ENCODE results near the gene PDZD8. TPM values are rescaled to one million over a fixed set of nuclear protein-coding genes. Genes with fewer than 3 reads are reported as not detected.
"Not testable (repeated sequence)": the region's sequence is repeated elsewhere in the genome, so short reads cannot be mapped to it uniquely, and the experiment has no call there.

The PDZD8 gene
- total RNA-seq, 1 donor from 2014 or later, result 16.6 TPM

DNA sequence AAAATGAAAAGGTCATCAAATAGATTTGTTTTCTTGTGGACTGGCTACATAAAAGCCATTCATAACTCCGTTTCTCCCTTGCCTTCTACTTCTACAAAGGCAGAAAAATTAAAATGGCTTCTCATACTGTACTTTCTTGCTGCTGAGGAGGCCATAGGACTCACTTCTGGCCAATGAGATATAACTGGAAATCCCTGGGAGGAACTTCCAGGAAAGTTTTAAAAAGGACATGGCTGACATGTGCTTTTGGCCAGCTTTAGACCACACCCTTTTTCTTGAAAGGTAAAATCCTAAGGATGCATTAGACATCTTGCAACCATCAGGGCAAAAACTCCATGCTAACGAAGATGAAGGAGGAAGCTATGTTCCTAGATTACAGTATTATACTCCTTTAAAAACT, 58.5 kb downstream of the PDZD8 start:
- ATAC-seq (ENCODE audit: poor library complexity) (no peak), DNase-seq (no peak)
- intact Hi-C loops (cut with DNase I), result no loop called here

DNA sequence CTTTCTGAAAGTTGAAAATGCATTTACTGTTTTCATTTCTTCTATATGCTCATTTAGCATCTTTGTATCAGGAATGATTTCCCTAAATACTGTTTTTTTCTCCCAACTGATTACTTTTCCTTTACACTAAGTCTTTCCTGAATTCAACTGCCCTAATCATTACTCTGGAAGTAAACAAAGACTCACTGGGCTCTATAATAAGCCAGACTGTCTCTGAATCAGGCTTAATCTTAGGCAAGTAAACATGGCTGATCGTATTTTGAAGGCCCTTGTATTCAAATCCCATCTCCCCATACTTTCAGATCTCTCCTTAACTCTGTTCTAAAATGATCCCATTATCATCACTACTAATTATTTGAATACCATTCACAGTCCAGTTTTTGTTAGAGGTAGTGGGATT, 61.6 kb downstream of the PDZD8 start:
- intact Hi-C loops (cut with DNase I), result no loop called here
- DNase-seq, result no peak
- no peak for ATAC-seq (ENCODE audit: poor library complexity)

DNA sequence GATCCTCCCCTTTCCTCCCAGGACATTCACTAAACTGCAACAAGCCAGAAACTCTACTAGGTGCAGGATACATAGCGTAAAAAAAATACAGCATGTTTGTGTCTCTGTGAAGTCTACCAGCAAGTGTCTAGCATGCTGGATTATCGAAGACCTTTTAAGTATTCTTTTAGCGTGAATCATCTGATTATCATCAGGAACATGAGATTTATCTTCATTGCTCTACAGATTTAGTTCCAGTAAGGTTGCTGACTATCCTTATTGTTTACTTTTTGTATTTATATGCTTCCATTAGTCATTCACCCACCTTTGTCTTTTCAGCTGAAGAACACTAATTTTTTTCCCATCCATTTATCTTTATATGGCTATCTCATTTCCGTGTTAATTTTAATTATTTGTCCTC, 62.8 kb downstream of the PDZD8 start:
- DNase-seq (no peak), ATAC-seq (ENCODE audit: poor library complexity) (no peak)
- intact Hi-C loops (cut with DNase I), result no loop called here

DNA sequence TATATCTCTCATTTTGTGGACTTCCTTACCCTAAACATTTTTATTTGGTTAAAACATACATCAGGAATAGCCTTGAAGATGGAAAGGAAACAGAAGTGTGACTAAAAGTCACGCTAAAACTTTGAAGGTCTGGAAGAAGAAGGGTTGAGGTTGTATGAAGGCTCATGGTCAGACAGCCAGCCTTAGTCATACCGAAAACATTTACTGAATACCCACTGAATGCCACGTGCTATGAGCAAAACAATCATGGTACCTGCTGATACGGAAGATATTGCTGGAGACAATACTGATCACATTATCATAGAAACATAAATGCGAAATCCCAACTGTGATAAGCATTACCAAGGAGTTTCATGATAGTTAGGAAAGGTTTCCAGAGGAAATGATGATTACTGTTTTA, 64.0 kb downstream of the PDZD8 start:
- DNase-seq (no peak), ATAC-seq (ENCODE audit: poor library complexity) (no peak)
- intact Hi-C loops (cut with DNase I), result no loop called here

DNA sequence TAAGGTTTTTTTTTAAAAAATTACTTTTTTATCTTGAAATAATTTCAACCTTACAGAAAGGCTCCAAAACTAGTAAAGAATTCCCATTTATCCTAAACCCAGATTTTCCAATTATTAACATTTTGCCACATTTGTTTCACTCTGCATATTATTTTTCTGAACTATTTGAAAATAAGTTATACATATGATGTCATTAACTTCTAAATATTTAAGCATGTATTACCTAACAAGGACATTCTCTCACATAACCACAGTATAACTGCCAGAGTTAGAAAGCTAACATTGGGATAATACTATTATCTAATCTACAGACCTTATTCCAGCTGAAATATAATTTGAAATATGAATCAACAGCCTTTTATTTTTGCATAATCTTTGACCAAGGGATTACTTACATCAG, 68.6 kb downstream of the PDZD8 start:
- intact Hi-C loops (cut with DNase I), result no loop called here
- DNase-seq (no peak), ATAC-seq (ENCODE audit: poor library complexity) (no peak)

DNA sequence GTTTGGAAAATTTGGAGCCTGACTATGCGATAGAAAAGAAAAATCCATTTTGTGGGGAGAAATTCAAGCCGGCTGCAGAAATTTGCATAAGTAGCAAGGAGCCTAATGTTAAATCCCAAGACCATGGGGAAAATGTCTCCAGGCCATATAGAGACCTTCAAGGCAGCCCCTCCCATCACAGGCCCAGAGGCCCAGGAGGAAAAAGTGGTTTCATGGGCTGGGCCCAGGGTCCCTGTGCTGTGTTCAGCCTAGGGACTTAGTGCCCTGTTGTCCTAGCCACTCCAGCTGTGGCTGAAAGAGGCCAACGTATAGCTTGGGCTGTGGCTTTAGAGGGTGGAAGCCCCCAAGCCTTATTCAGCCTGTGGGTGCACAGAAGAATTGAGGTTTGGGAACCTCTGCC, 71.8 kb downstream of the PDZD8 start:
- DNase-seq; ATAC-seq (ENCODE audit: poor library complexity); intact Hi-C loops (cut with DNase I): not testable (repeated sequence)

DNA sequence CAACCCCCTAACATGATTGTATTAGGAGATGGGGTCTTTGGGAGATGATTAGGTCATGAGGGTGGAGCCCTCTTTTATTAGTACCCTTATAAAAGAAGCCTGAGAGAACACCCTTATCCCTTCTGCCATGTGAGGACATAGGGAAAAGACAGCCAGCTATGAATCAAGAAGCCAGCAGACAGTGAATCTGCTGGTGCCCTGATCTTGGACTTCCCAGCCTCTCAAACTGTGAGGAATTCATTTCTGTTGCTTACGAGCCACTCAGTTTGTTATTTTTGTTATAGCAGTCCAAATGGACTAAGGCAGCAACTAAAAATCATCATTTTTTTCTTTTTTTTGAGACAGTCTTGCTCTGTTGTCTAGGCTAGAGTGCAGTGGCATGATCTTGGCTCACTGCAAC, 74.6 kb downstream of the PDZD8 start:
- no peak for ATAC-seq (ENCODE audit: poor library complexity)
- DNase-seq, result no peak
- intact Hi-C loops (cut with DNase I), result no loop called here

DNA sequence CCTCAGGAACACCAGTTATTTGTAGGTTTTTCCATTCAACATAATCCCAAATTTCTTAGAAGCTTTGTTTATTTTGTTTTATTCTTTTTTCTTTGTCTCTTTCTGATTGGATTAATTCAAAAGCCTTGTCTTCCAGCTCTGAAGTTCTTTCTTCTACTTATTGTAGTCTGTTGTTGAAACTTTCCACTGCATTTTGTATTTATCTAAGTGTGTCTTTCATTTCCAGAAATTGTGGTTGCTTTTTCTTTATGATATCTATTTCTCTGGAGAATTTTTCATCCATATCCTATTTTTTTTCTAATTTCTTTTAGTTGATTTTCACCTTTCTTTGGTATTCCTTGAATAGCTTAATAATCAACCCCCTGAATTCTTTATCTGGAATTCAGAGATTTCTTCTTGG, 75.8 kb downstream of the PDZD8 start:
- no peak for DNase-seq
- no peak for ATAC-seq (ENCODE audit: poor library complexity)
- intact Hi-C loops (cut with DNase I), result no loop called here

DNA sequence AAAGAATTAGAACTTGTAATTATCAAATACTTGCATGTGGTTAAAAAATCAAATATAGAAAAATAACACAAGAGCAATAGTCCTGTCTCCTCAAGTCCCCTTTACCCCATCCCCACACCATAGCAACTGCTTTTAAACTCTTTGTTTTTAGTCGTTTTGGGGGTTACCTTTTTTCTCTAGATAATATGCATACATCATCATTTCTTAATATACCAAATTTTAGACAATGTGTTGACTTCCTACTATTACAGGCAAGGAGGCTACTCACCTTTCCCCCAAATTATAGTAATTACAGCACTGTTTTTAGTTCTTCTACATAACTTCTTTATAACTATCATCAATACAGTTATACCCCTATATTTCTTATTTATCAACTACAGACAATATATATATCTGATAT, 77.0 kb downstream of the PDZD8 start:
- intact Hi-C loops (cut with DNase I), result no loop called here
- ATAC-seq (ENCODE audit: poor library complexity) (no peak), DNase-seq (no peak)

DNA sequence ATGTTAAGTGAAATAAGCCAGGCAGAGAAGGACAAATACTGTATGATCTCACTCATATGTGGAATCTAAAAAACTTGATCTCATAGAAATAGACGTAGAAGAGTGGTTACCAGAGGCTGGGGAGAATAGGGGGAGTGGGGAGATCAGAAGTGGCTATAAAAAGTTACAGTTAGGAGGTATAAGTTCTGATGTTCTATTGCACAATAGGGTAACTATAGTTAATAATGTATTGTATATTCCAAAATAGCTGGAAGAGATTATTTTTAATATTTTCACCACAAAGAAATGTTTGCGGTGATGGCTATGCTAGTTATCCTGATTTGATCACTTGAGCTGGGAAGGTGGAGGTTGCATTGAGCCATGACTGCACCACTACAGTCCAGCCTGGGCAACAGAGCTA, 80.5 kb downstream of the PDZD8 start:
- intact Hi-C loops (cut with DNase I), result no loop called here

DNA sequence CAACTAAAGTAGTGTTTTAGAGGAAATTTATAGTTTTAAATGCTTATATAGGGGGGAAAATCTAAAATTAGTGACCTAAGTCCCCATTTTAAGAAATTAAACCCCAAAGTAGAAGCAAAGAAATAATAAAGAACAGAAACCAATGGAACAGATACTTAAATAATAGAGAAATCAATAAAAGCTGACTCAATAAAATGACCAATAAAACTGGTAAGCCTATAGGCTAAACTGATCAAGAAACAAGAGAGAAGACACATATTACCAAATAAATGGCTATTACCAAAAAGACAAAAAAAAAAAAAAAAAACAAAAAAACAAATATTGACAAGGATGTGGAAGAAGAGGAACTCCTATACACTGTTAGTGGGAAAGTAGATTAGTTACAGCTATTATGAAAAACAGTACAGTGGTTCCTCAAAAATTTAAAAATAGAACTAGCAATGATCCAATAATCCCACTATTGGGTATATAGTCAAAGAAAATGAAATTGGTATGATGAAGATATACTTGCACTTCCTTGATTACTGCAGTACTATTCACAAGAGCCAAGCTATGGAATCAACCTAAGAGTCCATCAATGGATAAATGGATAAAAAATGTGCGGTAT, 81.1 kb downstream of the PDZD8 start:
- intact Hi-C loops (cut with DNase I), result no loop called here
- DNase-seq, result no peak
- ATAC-seq (ENCODE audit: poor library complexity), result no peak

More for the DNA sequence above, 80.5 kb downstream of the PDZD8 start:
- ATAC-seq (ENCODE audit: poor library complexity), result no peak
- no peak for DNase-seq

DNA sequence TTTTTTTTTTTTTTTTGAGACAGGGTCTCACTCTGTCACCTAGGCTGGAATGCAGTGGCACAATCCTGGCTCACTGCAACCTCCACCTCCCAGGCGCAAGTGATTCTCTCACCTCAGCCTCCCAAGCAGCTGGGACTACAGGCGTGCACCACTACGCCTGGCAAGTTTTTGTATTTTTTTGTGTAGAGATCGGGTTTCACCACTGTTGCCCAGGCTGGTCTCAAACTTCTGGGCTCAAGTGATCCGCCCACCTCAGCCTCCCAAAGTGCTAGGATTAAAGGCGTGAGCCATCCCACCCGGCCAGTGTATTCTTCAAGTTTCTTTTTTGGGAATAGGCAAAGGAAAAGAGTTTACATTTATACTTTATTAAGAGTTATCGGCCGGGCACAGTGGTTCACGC, 84.4 kb downstream of the PDZD8 start:
- intact Hi-C loops (cut with DNase I); DNase-seq; ATAC-seq (ENCODE audit: poor library complexity): not testable (repeated sequence)

DNA sequence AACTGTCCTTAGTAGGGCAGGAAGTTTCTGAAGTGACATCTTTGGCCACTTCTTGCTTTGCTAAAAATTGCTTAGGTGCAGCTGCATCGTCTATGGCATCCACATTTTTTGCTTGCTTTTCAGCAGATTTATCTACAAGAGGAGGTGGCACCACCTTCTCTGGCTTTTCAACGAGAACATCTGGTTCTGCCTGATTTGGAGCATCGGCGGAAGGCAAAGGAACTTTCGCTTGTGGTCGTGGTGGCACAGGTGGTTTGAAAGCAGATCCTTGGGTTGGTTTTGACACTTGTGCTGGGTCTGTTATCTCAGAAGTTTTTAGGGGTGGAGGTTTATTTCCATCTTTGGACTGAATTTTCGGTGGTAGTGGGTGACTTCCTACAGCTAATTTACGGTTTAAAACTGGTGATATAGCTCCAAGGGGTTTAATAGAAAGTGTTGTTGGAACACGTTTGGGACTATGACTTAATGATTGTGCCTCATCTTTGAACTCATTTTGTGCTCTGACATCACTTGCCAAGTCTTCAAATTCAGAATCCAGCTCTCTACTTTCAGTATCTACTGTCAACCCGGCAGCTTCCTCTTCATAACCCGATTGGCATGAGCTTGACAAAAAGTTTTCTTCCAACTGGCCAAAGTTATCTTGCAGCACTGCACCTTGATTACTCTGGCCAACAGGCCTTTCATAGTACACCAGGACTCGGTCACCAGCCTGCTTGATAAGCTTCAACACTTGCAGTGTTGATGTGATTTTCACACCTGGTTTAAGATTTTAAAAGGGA, 90.3 kb downstream of the PDZD8 start:
- ATAC-seq (ENCODE audit: poor library complexity) (no peak), DNase-seq (no peak)
- intact Hi-C loops (cut with DNase I), result no loop called here

DNA sequence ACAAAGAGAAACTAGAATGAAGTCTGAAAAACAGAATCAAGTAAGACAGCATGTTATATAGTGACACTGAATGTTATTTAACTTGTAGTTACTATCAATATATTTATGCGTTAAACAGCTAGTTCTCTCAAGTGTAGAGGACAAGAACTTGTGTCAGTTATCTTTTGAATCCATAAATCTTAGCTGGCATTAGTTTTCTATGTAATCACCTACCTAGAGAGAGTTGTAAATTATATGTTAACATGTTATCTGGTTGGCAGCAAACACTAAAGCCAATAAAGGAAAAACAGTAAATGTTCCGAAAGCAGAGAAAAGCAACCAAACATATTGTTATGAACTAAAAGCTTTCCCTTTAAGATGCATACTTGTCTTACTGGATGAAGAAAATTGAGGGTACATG, 97.6 kb downstream of the PDZD8 start:
- DNase-seq (no peak), ATAC-seq (ENCODE audit: poor library complexity) (no peak)
- intact Hi-C loops (cut with DNase I), result no loop called here

DNA sequence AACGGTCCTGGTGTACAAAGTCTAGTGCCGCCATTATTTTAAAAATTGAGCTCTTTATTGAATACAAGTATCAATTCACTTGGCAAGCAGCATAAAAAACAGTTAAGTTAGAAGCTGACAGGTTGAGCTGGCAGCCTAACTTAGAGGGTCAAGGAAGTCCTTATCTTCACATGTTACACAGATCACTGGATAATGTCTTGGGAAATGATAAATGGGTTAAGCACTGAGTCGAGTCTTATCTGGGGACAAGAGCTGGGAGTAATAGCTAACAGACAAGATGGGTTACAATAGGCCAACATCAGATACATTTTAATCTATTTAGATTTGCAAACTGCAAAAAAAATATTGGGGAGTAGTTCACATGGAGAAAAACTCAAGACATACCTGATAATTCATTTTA, 100.1 kb downstream of the PDZD8 start:
- intact Hi-C loops (cut with DNase I), result no loop called here
- DNase-seq (no peak), ATAC-seq (ENCODE audit: poor library complexity) (no peak)

DNA sequence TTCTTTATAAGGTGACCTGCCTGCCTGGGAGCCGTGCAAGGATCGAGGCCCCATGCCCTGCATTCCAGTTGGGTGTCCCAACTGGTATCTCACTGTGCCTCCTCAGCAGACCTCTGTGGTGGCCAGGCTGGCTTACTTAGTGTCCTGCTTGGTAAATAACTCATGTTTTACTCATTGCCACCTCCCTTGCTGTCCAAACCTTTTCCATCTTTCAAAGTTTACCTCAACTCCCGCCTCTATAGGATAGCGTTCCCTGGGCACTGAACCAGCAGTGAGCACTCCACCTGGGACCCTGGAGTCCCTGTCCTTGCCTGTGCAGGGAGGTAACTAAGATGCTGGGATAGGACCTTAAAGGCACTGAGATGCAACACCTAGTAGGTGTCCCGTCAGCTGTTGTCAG, 100.7 kb downstream of the PDZD8 start:
- ATAC-seq (ENCODE audit: poor library complexity) (no peak), DNase-seq (no peak)
- intact Hi-C loops (cut with DNase I), result no loop called here

DNA sequence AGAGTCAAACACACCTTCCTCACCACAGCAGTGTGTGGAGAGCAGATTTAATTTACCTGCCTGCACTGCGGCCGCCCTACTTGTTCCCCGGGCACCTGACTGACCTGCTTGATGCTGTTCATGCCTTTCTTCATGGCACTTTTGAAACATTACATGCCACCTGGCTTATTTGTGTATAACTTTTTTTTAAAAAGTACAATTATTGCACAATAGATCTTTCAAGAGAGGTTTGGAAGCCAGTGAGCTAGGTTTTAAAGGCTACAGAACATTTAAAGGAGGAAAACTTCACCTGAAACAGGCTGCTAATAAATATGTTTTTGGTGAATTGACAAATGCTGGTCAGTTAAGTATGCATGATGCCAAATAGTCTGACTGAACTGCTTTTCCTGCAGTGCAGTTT, 101.3 kb downstream of the PDZD8 start:
- DNase-seq (no peak), ATAC-seq (ENCODE audit: poor library complexity) (no peak)
- intact Hi-C loops (cut with DNase I), result no loop called here

DNA sequence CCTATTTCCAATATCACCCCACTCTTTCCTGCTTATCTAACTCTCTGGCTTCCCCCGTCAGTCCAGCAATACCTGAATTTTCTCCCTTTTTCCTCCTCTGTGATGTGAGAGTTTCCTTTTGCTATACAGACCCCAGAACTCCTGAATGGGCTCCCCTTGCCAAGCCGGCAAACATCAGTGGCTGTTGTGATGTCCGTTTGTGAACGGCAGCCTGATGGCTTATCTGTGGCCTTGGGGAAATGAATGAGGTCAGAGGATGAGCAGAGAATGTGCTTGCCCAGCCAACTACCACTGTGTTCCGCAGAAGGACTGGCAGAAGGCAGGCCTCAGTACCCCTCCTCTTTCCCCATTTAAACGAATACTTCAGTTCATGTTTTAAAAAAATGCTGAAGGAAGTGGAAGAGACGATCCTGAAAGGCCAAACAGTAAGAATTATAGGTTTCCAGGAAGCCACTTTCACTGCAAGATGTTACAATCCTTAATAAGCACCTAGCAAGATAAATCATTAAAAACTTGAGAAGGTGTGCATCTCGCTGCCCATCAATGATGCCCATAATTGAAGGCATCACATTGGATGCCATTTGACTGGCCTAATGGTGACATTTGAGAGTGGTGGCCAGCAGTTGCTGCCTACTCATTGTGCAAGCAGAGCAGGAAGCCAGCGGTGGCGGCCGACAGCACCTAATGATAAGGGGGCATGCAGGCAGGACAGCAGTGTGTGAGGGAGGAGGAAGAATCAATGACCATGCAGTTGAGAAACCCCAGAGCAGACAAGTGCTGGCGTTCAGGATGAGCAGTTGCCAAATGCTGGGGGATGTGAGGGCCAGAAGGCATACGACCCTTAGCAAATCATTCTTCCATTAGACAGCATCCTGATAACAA, 102.8 kb downstream of the PDZD8 start:
- DNase-seq (no peak), ATAC-seq (ENCODE audit: poor library complexity) (no peak)
- intact Hi-C loops (cut with DNase I), result no loop called here

DNA sequence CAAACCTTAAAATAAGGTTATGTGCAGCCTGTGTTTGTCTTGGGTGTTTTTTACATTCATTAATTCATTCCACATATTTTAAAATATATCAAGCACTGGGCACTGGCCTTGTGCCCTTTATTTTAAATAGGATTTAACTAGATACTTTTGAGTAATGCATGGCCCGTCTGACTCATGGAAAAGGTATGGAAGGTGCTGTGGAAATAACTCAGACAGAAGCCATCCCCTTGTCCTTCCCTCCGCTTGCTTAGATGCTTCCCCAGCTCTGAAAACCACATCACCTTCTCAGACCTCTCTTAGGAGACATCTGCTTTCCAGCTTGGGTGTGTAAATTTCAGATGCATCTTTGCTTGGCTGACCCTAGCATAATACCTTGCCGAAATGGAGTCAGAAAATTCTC, 103.8 kb downstream of the PDZD8 start:
- DNase-seq (no peak), ATAC-seq (ENCODE audit: poor library complexity) (no peak)
- intact Hi-C loops (cut with DNase I), result no loop called here

DNA sequence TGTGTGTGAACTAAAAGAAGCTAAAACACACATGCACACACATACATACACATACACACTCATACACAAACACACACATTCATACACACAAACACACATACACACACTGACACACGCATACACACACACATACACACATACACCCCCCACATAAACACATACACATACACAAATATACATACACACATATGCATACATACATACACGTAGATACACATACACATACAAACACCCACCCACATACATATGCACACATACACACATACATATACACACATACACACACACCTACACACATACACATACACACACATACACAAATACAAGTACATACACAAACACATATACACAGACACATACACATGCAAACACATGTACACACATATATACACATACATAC, 106.3 kb downstream of the PDZD8 start:
- ATAC-seq (ENCODE audit: poor library complexity), result no peak
- intact Hi-C loops (cut with DNase I), result no loop called here
- no peak for DNase-seq
